ENCODE measurements around the gene ADCK2.

DNA sequence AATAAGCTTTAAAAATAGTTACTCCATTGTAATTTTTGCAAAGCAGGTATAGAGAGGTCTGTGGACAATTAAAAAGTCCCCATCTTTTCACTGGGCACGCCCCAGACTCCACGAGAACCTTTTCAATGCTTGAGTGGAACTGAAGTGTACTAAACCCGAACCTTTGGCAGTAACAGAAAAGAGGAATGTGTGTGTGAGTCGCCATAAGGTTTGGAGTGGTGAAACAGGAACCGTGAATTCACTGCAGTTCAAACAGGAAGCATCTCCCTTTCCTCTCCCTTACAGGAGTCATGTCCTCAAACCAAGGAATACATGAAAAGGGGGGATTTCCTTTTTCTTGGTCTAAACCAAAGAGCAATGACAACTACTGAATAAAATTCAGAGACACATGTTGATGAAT lies 47.0 kb downstream of the ADCK2 start:
- no peak for TF ChIP-seq CTCF (IDR thresholded peaks at IDR 0.05)
- TF ChIP-seq POLR2A (IDR thresholded peaks at IDR 0.05), result no peak
